Neural crest cell (in vitro differentiated cells): ENCODE measurements around the gene HDAC9. TPM values are rescaled to one million over a fixed set of nuclear protein-coding genes. Genes with fewer than 3 reads are reported as not detected.

Source experiments
- DNase-seq: peaks from one replicate; pipeline ENCODE4 v3.0.0; 2021; ENCODE audit warnings: low read depth, mixed read lengths, low spot score
- H3K27ac Mint-ChIP-seq: one replicate; pipeline ENCODE4 v1.8.0; 2021; ENCODE audit warnings: mild to moderate bottlenecking, mixed read lengths; ENCODE audit not compliant: unreplicated experiment
- H3K27me3 Mint-ChIP-seq: 2 replicates; pipeline ENCODE4 v1.8.0; 2021; ENCODE audit warnings: low read depth, mild to moderate bottlenecking, mixed read lengths
- H3K36me3 Mint-ChIP-seq: 2 replicates; pipeline ENCODE4 v1.8.0; 2021; ENCODE audit warnings: low read depth, mild to moderate bottlenecking, mixed read lengths
- H3K4me1 Mint-ChIP-seq: 2 replicates; pipeline ENCODE4 v1.8.0; 2021; ENCODE audit warnings: mixed read lengths
- H3K4me3 Mint-ChIP-seq: one replicate; pipeline ENCODE4 v1.8.0; 2021; ENCODE audit warnings: mild to moderate bottlenecking, mixed read lengths
- H3K9me3 Mint-ChIP-seq: 2 replicates; pipeline ENCODE4 v1.8.0; 2021; ENCODE audit warnings: mixed read lengths
- total RNA-seq: library from RNA; stranded (reverse); gene quantifications from 2 replicates; pipeline ENCODE4 v1.2.1, GENCODE V29; 2021
- TF ChIP-seq, protein P1 (sequence below): fragments of 200-600 bp; sonication (generic); conservative IDR thresholded peaks from 2 replicates; pipeline ENCODE4 v1.5.0; 2021; ENCODE audit warnings: antibody characterized with exemption, mild to moderate bottlenecking

HDAC9 gene
- total RNA-seq, 1 donor from 2014 or later, result 32.3 TPM

DNA sequence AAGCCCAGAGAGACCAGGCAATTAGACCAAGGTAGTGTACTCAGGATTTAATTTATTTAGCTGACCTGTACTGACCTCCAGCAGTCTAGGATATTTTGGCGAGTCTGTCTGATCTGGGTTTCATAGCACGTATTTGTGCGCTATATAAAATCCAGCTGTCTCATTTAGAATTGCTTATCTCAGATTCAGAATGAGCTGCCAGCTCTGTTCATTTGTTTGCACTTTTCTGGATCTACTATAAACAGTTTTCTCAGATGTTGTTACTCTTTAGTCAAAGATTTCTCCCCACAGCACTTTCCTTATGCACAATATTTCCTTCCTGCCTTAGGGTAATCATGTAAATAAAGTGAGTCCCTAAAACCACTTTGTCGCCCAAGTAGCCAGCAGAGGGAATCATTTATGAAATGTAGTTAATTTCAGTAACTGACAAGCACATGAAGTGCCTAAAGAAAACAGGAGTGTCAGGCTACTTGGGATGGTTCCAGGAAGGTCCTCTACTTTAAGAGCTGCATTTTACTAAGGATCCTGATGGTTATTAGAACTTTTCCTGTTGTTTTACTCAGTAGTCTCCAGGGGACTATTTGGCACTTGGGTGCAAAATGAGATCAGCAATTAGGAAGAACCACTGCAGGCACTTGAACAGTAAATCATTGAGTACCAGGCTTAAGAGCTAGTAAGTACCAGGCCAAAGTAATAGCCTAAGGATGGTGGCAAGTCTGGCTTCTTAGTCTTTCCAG lies 395.5 kb downstream of the HDAC9 start:
- Mint-ChIP-seq H3K4me3 (no peak overlapping the region), H3K9me3 (no peaks in the 10 kb centered on the region), H3K27me3 (no peaks in the 10 kb centered on the region), H3K27ac (no peak overlapping the region), H3K4me1 (no peaks in the 10 kb centered on the region), H3K36me3 (no peaks in the 10 kb centered on the region)
- TF ChIP-seq, protein P1, sequence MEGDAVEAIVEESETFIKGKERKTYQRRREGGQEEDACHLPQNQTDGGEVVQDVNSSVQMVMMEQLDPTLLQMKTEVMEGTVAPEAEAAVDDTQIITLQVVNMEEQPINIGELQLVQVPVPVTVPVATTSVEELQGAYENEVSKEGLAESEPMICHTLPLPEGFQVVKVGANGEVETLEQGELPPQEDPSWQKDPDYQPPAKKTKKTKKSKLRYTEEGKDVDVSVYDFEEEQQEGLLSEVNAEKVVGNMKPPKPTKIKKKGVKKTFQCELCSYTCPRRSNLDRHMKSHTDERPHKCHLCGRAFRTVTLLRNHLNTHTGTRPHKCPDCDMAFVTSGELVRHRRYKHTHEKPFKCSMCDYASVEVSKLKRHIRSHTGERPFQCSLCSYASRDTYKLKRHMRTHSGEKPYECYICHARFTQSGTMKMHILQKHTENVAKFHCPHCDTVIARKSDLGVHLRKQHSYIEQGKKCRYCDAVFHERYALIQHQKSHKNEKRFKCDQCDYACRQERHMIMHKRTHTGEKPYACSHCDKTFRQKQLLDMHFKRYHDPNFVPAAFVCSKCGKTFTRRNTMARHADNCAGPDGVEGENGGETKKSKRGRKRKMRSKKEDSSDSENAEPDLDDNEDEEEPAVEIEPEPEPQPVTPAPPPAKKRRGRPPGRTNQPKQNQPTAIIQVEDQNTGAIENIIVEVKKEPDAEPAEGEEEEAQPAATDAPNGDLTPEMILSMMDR, result no peak
- no peak for DNase-seq

DNA sequence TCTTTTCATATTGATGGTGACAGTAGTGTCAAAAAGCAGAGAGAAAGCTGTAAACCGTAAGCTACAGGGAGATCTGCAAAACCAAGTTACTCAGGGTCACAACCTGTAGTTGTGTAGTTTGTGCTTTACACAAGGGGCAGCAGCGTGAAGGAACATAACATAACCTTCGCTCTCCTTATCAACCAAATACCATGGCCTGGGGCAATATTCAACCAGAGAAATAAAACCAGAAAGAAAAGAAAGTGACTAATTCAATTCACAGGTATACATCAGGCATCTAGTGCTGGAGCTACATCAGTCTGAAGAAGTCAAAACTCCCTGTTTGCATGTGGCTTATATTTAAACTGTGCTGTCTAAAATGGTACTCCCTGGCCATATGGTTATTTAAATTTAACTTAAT lies 397.6 kb downstream of the HDAC9 start:
- TF ChIP-seq, protein P1, result no peak
- no peak for DNase-seq
- H3K4me1 Mint-ChIP-seq, result peaks cover 5% of the 10 kb centered on the region
- no peaks in the 10 kb centered on the region for H3K27me3 Mint-ChIP-seq
- H3K9me3 Mint-ChIP-seq, result no peaks in the 10 kb centered on the region
- H3K36me3 Mint-ChIP-seq, result no peaks in the 10 kb centered on the region
- H3K27ac Mint-ChIP-seq, result no peak overlapping the region
- H3K4me3 Mint-ChIP-seq, result no peak overlapping the region

DNA sequence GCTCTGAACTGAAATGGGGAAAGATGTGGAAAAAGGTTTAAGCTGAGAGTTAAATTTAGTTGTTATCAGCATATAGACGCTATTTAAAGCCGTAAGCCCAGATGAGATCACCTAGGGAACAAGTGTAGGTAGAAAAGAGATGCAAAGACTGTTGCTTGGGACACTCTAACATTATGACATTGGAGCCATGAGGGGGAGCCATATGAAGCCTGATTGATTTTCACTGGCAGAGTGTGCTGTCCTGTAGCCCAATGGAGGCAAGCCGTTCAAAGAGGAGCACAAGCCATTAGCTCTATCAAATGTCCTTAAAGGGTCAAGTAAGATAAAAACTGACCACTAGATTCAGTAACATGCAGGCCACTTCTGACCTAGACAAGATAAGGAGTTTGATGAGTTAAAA lies 398.6 kb downstream of the HDAC9 start:
- peaks cover 5% of the 10 kb centered on the region for H3K4me1 Mint-ChIP-seq
- TF ChIP-seq, protein P1, result no peak
- no peak overlapping the region for H3K4me3 Mint-ChIP-seq
- no peaks in the 10 kb centered on the region for H3K27me3 Mint-ChIP-seq
- no peak for DNase-seq
- H3K9me3 Mint-ChIP-seq, result no peaks in the 10 kb centered on the region
- no peak overlapping the region for H3K27ac Mint-ChIP-seq
- H3K36me3 Mint-ChIP-seq, result no peaks in the 10 kb centered on the region

DNA sequence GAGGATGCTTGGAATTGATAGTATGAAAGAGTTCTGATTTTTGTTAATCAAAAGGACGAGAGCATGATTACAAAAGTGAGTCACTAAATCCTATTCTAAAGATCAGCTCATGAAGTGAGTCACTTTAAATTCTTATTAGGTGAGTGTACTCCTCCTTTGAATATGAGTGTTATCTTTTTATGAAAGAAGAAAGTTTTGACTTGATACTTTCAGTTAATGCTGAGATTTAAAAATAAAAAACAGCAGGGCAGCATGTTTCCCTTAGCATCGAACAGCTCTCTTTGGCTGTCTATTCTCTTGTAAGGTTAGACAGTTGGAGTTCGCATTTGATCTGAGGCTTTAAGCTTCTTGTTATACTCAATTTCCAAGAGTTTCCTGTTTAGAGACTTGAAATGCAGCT lies 399.9 kb downstream of the HDAC9 start:
- Mint-ChIP-seq H3K4me1 (peaks cover 5% of the 10 kb centered on the region), H3K4me3 (no peak overlapping the region), H3K9me3 (no peaks in the 10 kb centered on the region), H3K36me3 (no peaks in the 10 kb centered on the region), H3K27ac (no peak overlapping the region), H3K27me3 (no peaks in the 10 kb centered on the region)
- DNase-seq, result no peak
- TF ChIP-seq, protein P1, result no peak

DNA sequence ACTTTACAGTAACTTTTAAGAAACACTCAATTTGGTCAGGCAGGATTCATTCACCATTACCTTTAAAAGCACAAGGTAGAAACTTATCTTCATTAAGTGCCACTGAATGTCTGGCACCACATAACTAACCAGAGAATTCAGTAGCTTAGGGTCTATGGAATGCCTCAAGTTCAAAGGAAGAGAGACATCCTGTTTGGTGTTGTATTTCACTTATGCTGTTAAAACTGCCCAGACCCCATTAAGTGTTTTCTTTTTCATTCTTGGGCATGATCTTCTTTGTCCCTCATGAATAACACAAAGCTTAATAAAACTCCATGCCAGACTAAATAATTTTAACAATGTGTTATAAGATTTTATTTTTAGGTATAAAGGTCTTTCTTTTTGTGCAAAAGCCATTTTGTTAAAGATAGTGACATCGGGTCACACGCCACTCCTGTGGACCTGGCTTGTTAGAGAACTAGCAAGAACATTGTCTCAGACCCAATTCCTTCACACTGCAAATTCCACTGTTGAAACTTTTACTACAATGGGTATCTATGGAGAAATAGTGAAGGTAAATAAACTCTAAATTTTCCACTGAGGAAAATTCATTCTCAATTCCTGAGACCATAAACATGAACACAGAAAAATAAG lies 400.9 kb downstream of the HDAC9 start:
- peaks cover 5% of the 10 kb centered on the region for H3K4me1 Mint-ChIP-seq
- no peaks in the 10 kb centered on the region for H3K36me3 Mint-ChIP-seq
- no peaks in the 10 kb centered on the region for H3K27me3 Mint-ChIP-seq
- DNase-seq, result no peak
- no peak overlapping the region for H3K27ac Mint-ChIP-seq
- H3K9me3 Mint-ChIP-seq, result no peaks in the 10 kb centered on the region
- no peak overlapping the region for H3K4me3 Mint-ChIP-seq
- TF ChIP-seq, protein P1, result no peak
